HG02798 (cell line): Measurements from ENCODE around the gene LLGL2.

Source experiments
- ATAC-seq: cut with Tn5 transposase; IDR thresholded peaks from one replicate; pipeline ENCODE4 v1.9.1; 2021; ENCODE audit warnings: mild to moderate bottlenecking; ENCODE audit not compliant: unreplicated experiment, poor library complexity

Gene LLGL2

GRCh38 chr17:75547091-75547490 is 21.6 kb downstream of the LLGL2 start:
- ATAC-seq = no peak

DNA sequence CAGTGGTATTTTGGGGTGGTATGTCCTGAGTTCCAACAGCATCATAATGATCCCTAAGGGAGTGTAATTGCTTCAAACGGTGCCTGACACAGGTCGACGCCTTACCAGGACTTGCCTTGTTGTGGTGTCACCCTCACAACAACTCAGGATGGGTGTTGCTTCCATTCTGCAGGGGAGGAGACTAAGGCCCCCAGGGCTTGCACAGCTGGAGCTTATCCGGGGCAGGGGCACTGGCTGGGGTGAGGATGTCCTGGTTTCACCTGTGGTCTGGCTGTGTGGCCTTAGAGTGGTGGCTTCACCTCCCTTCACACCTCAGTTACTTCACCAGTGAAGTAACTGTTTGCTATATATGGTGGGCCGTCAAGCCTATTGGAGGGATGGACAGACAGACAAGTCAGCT is 23.3 kb downstream of the LLGL2 start:
- ATAC-seq = no peak

DNA sequence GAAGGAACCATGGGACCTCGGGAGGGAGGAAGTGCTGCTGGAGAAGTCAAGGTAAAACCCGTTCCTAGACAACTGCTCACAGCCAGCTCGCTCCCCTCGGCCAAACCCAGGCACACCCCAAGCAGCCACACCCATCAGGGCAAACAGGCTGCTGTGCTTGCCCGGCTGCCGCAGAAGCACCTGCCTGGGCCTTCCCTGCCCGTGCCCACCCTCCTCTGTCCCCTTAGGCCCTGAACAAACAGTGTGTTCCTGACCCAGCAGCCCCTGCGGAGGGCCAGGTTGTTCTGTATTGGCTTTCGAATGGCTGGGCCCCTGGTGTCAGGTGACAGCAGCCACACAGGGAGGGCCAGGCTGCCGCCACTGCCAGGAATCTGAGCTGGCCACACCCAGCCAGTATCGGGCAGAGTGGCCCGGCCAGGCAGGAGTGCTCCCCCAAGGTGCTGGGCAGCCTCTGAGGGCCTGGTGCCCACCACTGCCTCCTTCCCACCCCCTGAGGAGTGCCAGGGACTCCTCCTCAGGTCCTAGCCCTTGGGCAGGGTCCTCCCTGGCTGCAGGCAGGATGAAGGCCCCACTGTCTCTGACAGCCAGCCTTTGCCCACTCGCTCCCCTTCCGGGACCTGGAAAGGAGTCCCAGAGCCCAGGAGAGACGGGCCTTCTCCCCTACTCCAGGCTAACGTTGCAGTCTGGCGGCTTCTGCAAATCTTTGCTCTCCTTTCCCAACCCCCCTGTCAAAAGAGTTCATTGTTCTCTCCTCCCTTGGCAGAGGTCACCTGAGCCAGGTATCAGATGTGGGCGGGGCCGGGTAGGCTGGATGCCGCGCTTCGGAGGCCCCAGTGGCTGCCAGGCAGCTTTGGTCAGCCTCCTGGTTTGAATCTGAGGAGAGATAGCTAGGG is 24.0 kb downstream of the LLGL2 start:
- no peak for ATAC-seq

- ATAC-seq = no peak
Observed at GRCh38 chr17:75550139-75550465, 24.6 kb downstream of the LLGL2 start.

DNA sequence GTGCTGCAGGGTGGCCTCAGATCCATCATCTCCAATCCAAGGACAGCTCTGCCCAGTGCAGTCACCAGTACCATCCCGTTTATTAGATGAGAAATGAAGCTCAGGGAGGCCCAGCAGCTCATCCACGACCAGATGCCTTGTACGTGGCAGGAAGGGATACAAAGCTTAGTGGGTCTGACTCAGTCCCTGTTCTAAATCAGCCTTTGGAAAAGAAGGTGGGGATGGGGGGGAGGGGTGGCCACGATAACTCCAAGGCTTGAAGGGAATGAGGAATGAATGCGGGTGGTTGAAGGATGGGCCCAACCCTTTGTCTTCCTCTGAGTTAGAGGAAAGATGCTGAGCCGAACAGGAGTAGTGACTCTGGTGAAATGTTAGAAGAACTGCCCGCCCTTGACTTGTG is 25.8 kb downstream of the LLGL2 start:
- ATAC-seq = no peak

- ATAC-seq = no peak
Observed at GRCh38 chr17:75552425-75553294, 27.2 kb downstream of the LLGL2 start.

GRCh38 chr17:75553295-75554110 is 28.0 kb downstream of the LLGL2 start:
- no peak for ATAC-seq

- no peak for ATAC-seq
Observed at GRCh38 chr17:75555679-75556153, 30.2 kb downstream of the LLGL2 start.

DNA sequence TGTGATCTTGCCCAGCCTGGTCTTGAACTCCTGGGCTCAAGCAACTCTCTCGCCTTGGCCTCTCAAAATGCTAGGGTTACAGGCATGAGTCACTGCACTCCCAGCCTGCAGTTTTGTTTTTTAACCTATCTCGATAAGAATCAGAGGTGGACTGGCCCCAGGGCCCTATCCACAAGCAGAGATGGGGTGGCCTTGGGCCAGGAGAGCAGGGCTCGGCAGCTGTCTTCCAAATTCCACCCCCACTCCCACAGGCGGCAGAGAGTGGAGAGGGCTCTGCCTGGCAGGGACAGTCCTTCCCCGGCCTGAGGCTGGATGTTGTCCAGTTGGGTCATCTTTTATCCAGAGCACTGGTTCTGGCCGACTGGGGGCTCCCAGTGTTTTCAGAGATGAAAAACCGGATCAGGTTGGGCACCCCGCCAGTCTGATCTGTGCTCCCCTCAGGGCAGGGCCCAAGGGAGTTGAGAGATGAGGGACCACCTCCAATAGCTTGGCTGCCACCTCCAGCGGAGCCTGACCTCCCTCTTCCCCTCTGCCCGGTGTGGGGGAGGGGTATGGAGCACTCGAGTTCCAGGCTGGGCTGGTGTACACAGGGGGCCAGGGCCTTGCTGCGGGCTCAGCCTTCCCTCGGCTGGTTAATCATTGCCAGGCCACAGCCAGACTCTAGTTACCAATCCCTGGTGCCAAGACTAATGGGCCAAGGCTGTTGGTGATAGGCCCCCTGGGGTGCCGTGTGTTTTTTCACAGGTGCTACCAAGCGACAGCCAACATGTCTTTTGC is 31.8 kb downstream of the LLGL2 start:
- ATAC-seq = no peak

- no peak for ATAC-seq
Observed at GRCh38 chr17:75557852-75558665, 32.6 kb downstream of the LLGL2 start.

- no peak for ATAC-seq
Observed at GRCh38 chr17:75558666-75559530, 33.4 kb downstream of the LLGL2 start.

- ATAC-seq = no peak
Observed at GRCh38 chr17:75559958-75560533, 34.5 kb downstream of the LLGL2 start.

GRCh38 chr17:75561927-75562603 is 36.6 kb downstream of the LLGL2 start:
- ATAC-seq = no peak

DNA sequence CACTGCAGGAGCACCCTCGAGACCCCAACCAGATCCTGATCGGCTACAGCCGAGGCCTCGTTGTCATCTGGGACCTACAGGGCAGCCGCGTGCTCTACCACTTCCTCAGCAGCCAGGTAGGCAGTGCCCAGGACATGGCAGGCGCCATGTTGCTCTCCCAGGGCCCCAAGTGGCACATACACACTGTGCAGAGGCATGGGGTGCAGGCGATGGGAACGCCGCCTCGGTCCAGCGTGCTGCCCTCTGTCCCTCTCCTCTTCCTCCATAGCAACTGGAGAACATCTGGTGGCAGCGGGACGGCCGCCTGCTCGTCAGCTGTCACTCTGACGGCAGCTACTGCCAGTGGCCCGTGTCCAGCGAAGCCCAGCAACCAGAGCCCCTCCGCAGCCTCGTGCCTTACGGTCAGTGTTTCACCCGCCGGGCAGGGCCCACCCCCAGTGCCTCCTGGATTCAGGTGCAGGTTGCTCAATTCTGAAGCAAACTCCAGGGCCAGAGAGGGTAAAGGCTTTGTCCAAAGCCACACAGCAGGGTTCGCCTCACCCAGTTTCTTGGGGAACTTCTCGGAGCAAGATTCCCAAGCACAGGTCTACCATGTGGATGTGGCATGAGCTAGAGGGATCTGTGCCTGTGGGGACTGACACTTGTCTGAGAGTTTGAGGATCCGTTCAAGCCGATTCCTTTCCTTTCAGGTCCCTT is 37.7 kb downstream of the LLGL2 start:
- no peak for ATAC-seq

DNA sequence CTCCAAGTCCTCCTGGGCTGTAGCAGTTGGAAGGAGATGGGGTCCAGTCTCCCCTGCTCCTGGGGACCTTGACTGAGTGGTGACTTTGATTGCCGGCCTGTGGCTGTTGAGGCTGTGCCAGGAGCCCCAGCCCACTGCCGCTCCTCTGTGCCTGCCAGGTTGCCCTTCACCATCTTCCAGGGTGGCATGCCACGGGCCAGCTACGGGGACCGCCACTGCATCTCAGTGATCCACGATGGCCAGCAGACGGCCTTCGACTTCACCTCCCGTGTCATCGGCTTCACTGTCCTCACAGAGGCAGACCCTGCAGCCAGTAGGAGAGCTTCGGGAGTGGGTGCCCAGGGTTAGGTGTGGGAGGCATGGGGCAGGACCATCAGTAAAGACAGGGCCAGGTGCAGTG is 38.7 kb downstream of the LLGL2 start:
- no peak for ATAC-seq

- no peak for ATAC-seq
Observed at GRCh38 chr17:75565066-75565465, 39.6 kb downstream of the LLGL2 start.

- ATAC-seq = no peak
Observed at GRCh38 chr17:75565618-75566017, 40.1 kb downstream of the LLGL2 start.
